Measurements from ENCODE around the gene LRRTM3.

Gene LRRTM3

GRCh38 chr10:66951896-66952295 lies 26.1 kb downstream of the LRRTM3 start:
- TF ChIP-seq CTCF (IDR thresholded peaks at IDR 0.05; ENCODE audit: low read depth, low read length, missing control alignments): no peak
- H3K4me3 ChIP-seq (ENCODE audit: low read depth, low read length): no peak overlapping the region
- no peak for DNase-seq (ENCODE audit: low read depth)

GRCh38 chr10:66958466-66958865 lies 32.6 kb downstream of the LRRTM3 start:
- TF ChIP-seq CTCF (IDR thresholded peaks at IDR 0.05; ENCODE audit: low read depth, low read length, missing control alignments): no peak
- no peak for DNase-seq (ENCODE audit: low read depth)
- H3K4me3 ChIP-seq (ENCODE audit: low read depth, low read length): no peak overlapping the region

- H3K4me3 ChIP-seq (ENCODE audit: low read depth, low read length): no peak overlapping the region
- DNase-seq (ENCODE audit: low read depth): no peak
- TF ChIP-seq CTCF (IDR thresholded peaks at IDR 0.05; ENCODE audit: low read depth, low read length, missing control alignments): no peak
These were observed 39.1 kb downstream of the LRRTM3 start for GRCh38 chr10:66964946-66965345.

DNA sequence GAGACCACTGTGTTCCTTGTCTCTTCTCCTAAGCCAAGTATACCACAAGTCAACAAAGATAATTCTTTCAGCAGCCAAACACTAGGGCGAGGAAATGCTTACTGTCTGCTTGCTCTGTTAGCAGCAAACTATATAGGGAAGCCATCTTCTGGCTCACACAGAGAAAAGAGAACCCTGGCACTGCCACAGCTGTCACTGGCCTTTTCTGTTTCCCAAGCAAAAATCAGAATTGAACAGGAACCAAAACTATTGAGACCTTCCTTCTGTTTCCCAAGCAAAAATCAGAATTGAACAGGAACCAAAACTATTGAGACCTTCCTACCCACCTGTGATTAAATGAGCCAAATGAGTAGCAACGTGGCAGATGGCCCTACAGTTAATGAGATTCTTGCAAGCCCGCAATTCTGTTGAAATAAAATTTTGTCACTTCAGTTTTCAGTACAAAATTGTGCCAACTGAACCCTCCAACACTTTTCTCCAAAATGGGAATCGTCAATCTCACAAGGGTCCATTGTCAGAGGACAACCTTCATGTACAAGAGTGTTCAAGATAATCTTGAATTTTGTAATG lies 54.5 kb downstream of the LRRTM3 start:
- no peak for DNase-seq (ENCODE audit: low read depth)

DNA sequence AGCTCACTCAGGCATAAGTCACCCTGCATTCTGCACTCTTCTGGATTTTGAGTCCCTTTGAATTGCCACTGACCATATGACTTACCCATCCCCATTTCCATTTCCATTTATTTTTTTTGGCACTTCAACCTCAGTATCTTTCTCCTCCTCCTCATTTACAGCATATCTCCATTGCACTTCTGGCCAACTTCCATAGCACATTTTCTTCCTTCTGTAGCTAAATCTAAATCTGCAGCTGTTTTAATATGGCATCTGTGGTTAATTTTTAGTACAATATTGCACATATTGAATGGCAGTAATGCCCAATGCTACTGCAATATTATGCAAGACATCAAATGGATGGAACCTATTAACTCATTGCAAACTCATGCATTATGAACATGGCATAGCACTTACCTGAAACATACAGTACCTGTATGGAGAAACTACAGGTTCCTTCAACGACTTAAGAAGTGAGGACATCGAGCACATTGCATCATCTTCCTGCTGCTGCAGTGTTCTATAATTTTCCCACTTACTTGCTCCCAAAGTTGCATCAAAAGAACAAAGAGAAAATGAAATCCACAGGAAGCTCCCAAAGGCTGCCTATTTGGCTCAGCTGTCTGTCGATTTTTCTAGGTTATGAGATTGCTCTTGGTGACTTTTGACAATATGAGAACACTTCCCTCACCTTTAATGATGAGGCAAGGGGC lies 55.7 kb downstream of the LRRTM3 start:
- no peak overlapping the region for H3K4me3 ChIP-seq (ENCODE audit: low read depth, low read length)

More for the DNA sequence above, 54.5 kb downstream of the LRRTM3 start:
- no peak for TF ChIP-seq CTCF (IDR thresholded peaks at IDR 0.05; ENCODE audit: low read depth, low read length, missing control alignments)
- no peak overlapping the region for H3K4me3 ChIP-seq (ENCODE audit: low read depth, low read length)

GRCh38 chr10:66982053-66982420 lies 56.2 kb downstream of the LRRTM3 start:
- TF ChIP-seq CTCF (IDR thresholded peaks at IDR 0.05; ENCODE audit: low read depth, low read length, missing control alignments): no peak

More for the DNA sequence above, 55.7 kb downstream of the LRRTM3 start:
- DNase-seq (ENCODE audit: low read depth): no peak
- TF ChIP-seq CTCF (IDR thresholded peaks at IDR 0.05; ENCODE audit: low read depth, low read length, missing control alignments): no peak

More at GRCh38 chr10:66982053-66982420, 56.2 kb downstream of the LRRTM3 start:
- H3K4me3 ChIP-seq (ENCODE audit: low read depth, low read length): no peak overlapping the region
- DNase-seq (ENCODE audit: low read depth): no peak

Data from GM12864 (cell line).